Prostate gland (tissue), 2 donors: Measurements from ENCODE around the gene SLIT1. TPM values are rescaled to one million over a fixed set of nuclear protein-coding genes. Genes with fewer than 3 reads are reported as not detected.

Source experiments
- DNase-seq: peaks from one replicate; pipeline ENCODE4 v3.0.0-alpha.2; 2019; ENCODE audit warnings: low spot score
- H3K27ac ChIP-seq, 2 donors: fragments of 200-600 bp; sonication (generic); 2 replicates each; pipeline ENCODE4 v1.5.1; 2017 to 2019
- H3K27me3 ChIP-seq: fragments of 200-600 bp; sonication (generic); replicated peaks from 2 replicates; pipeline ENCODE4 v1.5.1; 2019; ENCODE audit not compliant: insufficient read depth
- H3K36me3 ChIP-seq, 2 donors: fragments of 200-600 bp; sonication (generic); 1 replicate in 1 of 2; 2 replicates in 1 of 2; pipeline versions ENCODE4 v1.5.1 to v1.8.1; 2017 to 2019
- H3K4me1 ChIP-seq: fragments of 200-600 bp; sonication (generic); replicated peaks from 2 replicates; pipeline ENCODE4 v1.5.1; 2019
- H3K4me3 ChIP-seq, 2 donors: fragments of 200-600 bp; sonication (generic); 2 replicates each; pipeline ENCODE4 v1.5.1; 2017 to 2019
- H3K9me3 ChIP-seq: fragments of 200-600 bp; sonication (generic); 2 replicates; pipeline ENCODE4 v1.5.1; 2017
- CTCF ChIP-seq, 4 experiments: fragments of 200-600 bp in 2 of 4; fragments of 450-650 bp in 2 of 4; sonication (generic) in 2 of 4; IDR thresholded peaks; 1 replicate in 3 of 4; 2 replicates in 1 of 4; pipeline ENCODE4 v1.5.1; 2016 to 2019; ENCODE audit warnings: antibody characterized with exemption in 4 of 4, mild to moderate bottlenecking in 2 of 4, moderate library complexity in 2 of 4
- POLR2A ChIP-seq: fragments of 450-650 bp; IDR thresholded peaks from one replicate; pipeline ENCODE4 v1.6.1; 2016; ENCODE audit warnings: antibody characterized with exemption, mild to moderate bottlenecking
- POLR2AphosphoS5 ChIP-seq: sonication (generic); formaldehyde crosslinking; IDR thresholded peaks from one replicate; pipeline ENCODE4 v1.6.1; 2017; ENCODE audit warnings: antibody characterized with exemption
- WGBS: methylation state at CpG from one replicate; pipeline ENCODE4 v1.1.5; 2018; 5-methylcytosine and 5-hydroxymethylcytosine counted together
- intact Hi-C: fragments of 100-400 bp; cut with DNase I; formaldehyde crosslinking; loops from one replicate; pipeline ENCODE4 v1.14.2; 2022
- total RNA-seq, 2 donors: library from RNA; depleted of rRNA; stranded (reverse); fragments of >200 nt; gene quantifications; one replicate each; pipeline ENCODE4 v1.1.0, GENCODE V29; 2016

Gene SLIT1
- total RNA-seq, 2 donors from 2014 or later = 0.59 to 0.91 TPM

- no peak for DNase-seq
- intact Hi-C loops = no loop called here
- Histone ChIP-seq H3K9me3 (no peaks in the 10 kb centered on the region), H3K4me1 (no peaks in the 10 kb centered on the region), H3K27ac (no peak overlapping the region), H3K27me3 (no peaks in the 10 kb centered on the region), H3K36me3 (no peaks in the 10 kb centered on the region), H3K4me3 (no peak overlapping the region)
- 59% methylated on average over 5 of the region's 5 CpGs for WGBS
- no peak for TF ChIP-seq CTCF (IDR thresholded peaks at IDR 0.05)
- TF ChIP-seq POLR2A = no peak
- no peak for TF ChIP-seq POLR2AphosphoS5
Observed at GRCh38 chr10:97099868-97100267, 85.9 kb downstream of the SLIT1 start.

- no peaks in the 10 kb centered on the region for H3K27me3 ChIP-seq
- intact Hi-C loops = no loop called here
- TF ChIP-seq POLR2A (no peak), POLR2AphosphoS5 (no peak)
- H3K36me3 ChIP-seq = no peaks in the 10 kb centered on the region
- H3K4me1 ChIP-seq = no peaks in the 10 kb centered on the region
- DNase-seq = no peak
- no peak overlapping the region for H3K4me3 ChIP-seq
- H3K27ac ChIP-seq = no peak overlapping the region
- no peaks in the 10 kb centered on the region for H3K9me3 ChIP-seq
- 84% methylated on average over 8 of the region's 8 CpGs for WGBS
Observed at GRCh38 chr10:97099089-97099488, 86.7 kb downstream of the SLIT1 start.

GRCh38 chr10:97097084-97097433 lies 88.7 kb downstream of the SLIT1 start:
- H3K4me1 ChIP-seq = no peaks in the 10 kb centered on the region

GRCh38 chr10:97096261-97097083 lies 89.3 kb downstream of the SLIT1 start:
- no peak for DNase-seq
- intact Hi-C loops = no loop called here
- 23% methylated on average over 23 of the region's 23 CpGs for whole genome bisulfite sequencing
- TF ChIP-seq POLR2A (no peak), POLR2AphosphoS5 (no peak)
- Histone ChIP-seq H3K4me1 (no peaks in the 10 kb centered on the region), H3K27me3 (no peaks in the 10 kb centered on the region), H3K27ac (no peak overlapping the region), H3K9me3 (no peaks in the 10 kb centered on the region), H3K4me3 (no peak overlapping the region), H3K36me3 (no peaks in the 10 kb centered on the region)

More at GRCh38 chr10:97097084-97097433, 88.7 kb downstream of the SLIT1 start:
- Histone ChIP-seq H3K27ac (no peak overlapping the region), H3K27me3 (no peaks in the 10 kb centered on the region), H3K4me3 (no peak overlapping the region), H3K9me3 (no peaks in the 10 kb centered on the region), H3K36me3 (no peaks in the 10 kb centered on the region)
- DNase-seq = no peak
- 89% methylated on average over 6 of the region's 6 CpGs for WGBS
- TF ChIP-seq CTCF (IDR thresholded peaks at IDR 0.05) = no peak
- TF ChIP-seq POLR2AphosphoS5 = no peak
- TF ChIP-seq POLR2A = no peak
- intact Hi-C loops = no loop called here

GRCh38 chr10:97095701-97096260 lies 90.0 kb downstream of the SLIT1 start:
- no peaks in the 10 kb centered on the region for H3K4me1 ChIP-seq
- no peaks in the 10 kb centered on the region for H3K36me3 ChIP-seq
- WGBS = 52% methylated on average over 11 of the region's 11 CpGs
- H3K27ac ChIP-seq = no peak overlapping the region
- H3K9me3 ChIP-seq = no peaks in the 10 kb centered on the region
- no peak for DNase-seq
- TF ChIP-seq POLR2AphosphoS5 (no peak), CTCF (IDR thresholded peaks at IDR 0.05) (no peak)
- no peak overlapping the region for H3K4me3 ChIP-seq
- intact Hi-C loops = no loop called here
- H3K27me3 ChIP-seq = no peaks in the 10 kb centered on the region

GRCh38 chr10:97090644-97091043 lies 95.1 kb downstream of the SLIT1 start:
- H3K27me3 ChIP-seq = peaks cover 2% of the 10 kb centered on the region
- WGBS = 78% methylated on average over 9 of the region's 9 CpGs
- TF ChIP-seq POLR2A (no peak), CTCF (IDR thresholded peaks at IDR 0.05) (no peak), POLR2AphosphoS5 (no peak)
- no peaks in the 10 kb centered on the region for H3K4me1 ChIP-seq
- intact Hi-C loops = no loop called here
- no peaks in the 10 kb centered on the region for H3K36me3 ChIP-seq
- H3K9me3 ChIP-seq = no peaks in the 10 kb centered on the region
- H3K4me3 ChIP-seq = no peak overlapping the region
- H3K27ac ChIP-seq = no peak overlapping the region
- DNase-seq = no peak
